Neuronal stem cell (in vitro differentiated cells): ENCODE measurements around the gene CYP4F22.

ENCODE experiments used
- DNase-seq: peaks from one replicate; pipeline ENCODE4 v3.0.0-alpha.2; 2013; ENCODE audit warnings: low spot score
- H2AFZ ChIP-seq: one replicate; pipeline ENCODE4 v1.6.1; 2013; ENCODE audit warnings: mild to moderate bottlenecking, low read length, inconsistent platforms
- H2AK5ac ChIP-seq: 2 replicates; pipeline ENCODE4 v1.6.1; 2013; ENCODE audit warnings: low read depth, mild to moderate bottlenecking, inconsistent platforms, low read length, moderate library complexity, mixed read lengths
- H2BK120ac ChIP-seq: 2 replicates; pipeline ENCODE4 v1.6.1; 2013; ENCODE audit warnings: low read depth, mild to moderate bottlenecking, inconsistent platforms, low read length, moderate library complexity, mixed read lengths
- H2BK12ac ChIP-seq: one replicate; pipeline ENCODE4 v1.6.1; 2013; ENCODE audit warnings: low read length, inconsistent platforms
- H2BK15ac ChIP-seq: 2 replicates; pipeline ENCODE4 v1.6.1; 2013; ENCODE audit warnings: mild to moderate bottlenecking, low read length, inconsistent platforms, mixed read lengths
- H2BK5ac ChIP-seq: one replicate; pipeline ENCODE4 v1.6.1; 2013; ENCODE audit warnings: inconsistent platforms, mild to moderate bottlenecking, low read length, moderate library complexity
- H3K14ac ChIP-seq: one replicate; pipeline ENCODE4 v1.6.1; 2013; ENCODE audit warnings: low read length, inconsistent platforms
- H3K18ac ChIP-seq: 2 replicates; pipeline ENCODE4 v1.6.1; 2013; ENCODE audit warnings: low read length, inconsistent platforms
- H3K23ac ChIP-seq: 2 replicates; pipeline ENCODE4 v1.6.1; 2013; ENCODE audit warnings: low read depth, mild to moderate bottlenecking, mixed read lengths, low read length, inconsistent platforms; ENCODE audit not compliant: poor library complexity
- H3K27ac ChIP-seq: replicated peaks from 3 replicates; pipeline ENCODE4 v1.5.1; 2013; ENCODE audit warnings: low read length, inconsistent platforms
- H3K27me3 ChIP-seq, 3 experiments: 2 replicates each; pipeline ENCODE4 v1.6.1; 2013; ENCODE audit warnings: low read length in 3 of 3, mild to moderate bottlenecking in 2 of 3, inconsistent platforms in 1 of 3, low read depth in 1 of 3, mixed read lengths in 1 of 3, moderate library complexity in 1 of 3; ENCODE audit not compliant: control insufficient read depth in 3 of 3, insufficient read depth in 3 of 3
- H3K36me3 ChIP-seq, 2 donors: replicated peaks in 1 of 2; 2 replicates each; pipeline ENCODE4 v1.6.1; 2013; ENCODE audit warnings: low read length in 2 of 2; ENCODE audit not compliant: control insufficient read depth in 2 of 2, insufficient read depth in 2 of 2
- H3K4ac ChIP-seq: 2 replicates; pipeline ENCODE4 v1.6.1; 2013; ENCODE audit warnings: inconsistent platforms, mild to moderate bottlenecking, low read length, moderate library complexity
- H3K4me1 ChIP-seq, 2 donors: 1 replicate in 1 of 2; 2 replicates in 1 of 2; pipeline ENCODE4 v1.6.1; 2013; ENCODE audit warnings: low read length in 2 of 2, low read depth in 1 of 2; ENCODE audit not compliant: control insufficient read depth in 2 of 2, insufficient read depth in 1 of 2
- H3K4me2 ChIP-seq: one replicate; pipeline ENCODE4 v1.6.1; 2013; ENCODE audit warnings: mild to moderate bottlenecking, low read length, inconsistent platforms; ENCODE audit not compliant: insufficient read depth, poor library complexity, severe bottlenecking
- H3K4me3 ChIP-seq, 2 donors: 2 replicates each; pipeline ENCODE4 v1.5.1; 2013; ENCODE audit warnings: low read length in 2 of 2, mild to moderate bottlenecking in 2 of 2, inconsistent platforms in 1 of 2, moderate library complexity in 1 of 2
- H3K79me1 ChIP-seq: one replicate; pipeline ENCODE4 v1.6.1; 2013; ENCODE audit warnings: low read depth, mild to moderate bottlenecking, inconsistent platforms, low read length, moderate library complexity
- H3K9ac ChIP-seq: one replicate; pipeline ENCODE4 v1.6.1; 2013; ENCODE audit warnings: mild to moderate bottlenecking, low read depth, low read length, inconsistent platforms; ENCODE audit not compliant: poor library complexity
- H3K9me3 ChIP-seq, 2 donors: replicated peaks in 1 of 2; 2 replicates each; pipeline versions ENCODE3 to v1.6.1; 2013; ENCODE audit warnings: low read length in 2 of 2, mild to moderate bottlenecking in 2 of 2, inconsistent platforms in 1 of 2, low read depth in 1 of 2, mixed read lengths in 1 of 2, moderate library complexity in 1 of 2; ENCODE audit not compliant: control insufficient read depth in 2 of 2, insufficient read depth in 1 of 2
- H4K8ac ChIP-seq: one replicate; pipeline ENCODE4 v1.6.1; 2013; ENCODE audit warnings: low read depth, mild to moderate bottlenecking, inconsistent platforms, low read length, moderate library complexity
- H4K91ac ChIP-seq: one replicate; pipeline ENCODE4 v1.6.1; 2013; ENCODE audit warnings: low read length, low read depth, mild to moderate bottlenecking, inconsistent platforms; ENCODE audit not compliant: poor library complexity
- WGBS, 2 donors: extraction: QIAGEN DNeasy Blood & Tissue Kit; methylation state at CpG; one replicate each; pipeline ENCODE4 v1.1.7; 2013; ENCODE audit warnings: missing lambda C conversion rate in 2 of 2, mixed read lengths in 1 of 2; ENCODE audit not compliant: insufficient read length in 2 of 2, insufficient replicate concordance in 1 of 2; ENCODE audit errors: extremely low coverage in 2 of 2; 5-methylcytosine and 5-hydroxymethylcytosine counted together

CYP4F22 gene

GRCh38 chr19:15495151-15495550, 13.2 kb upstream of the CYP4F22 start:
- Histone ChIP-seq H3K4me1 (no peaks in the 10 kb centered on the region), H3K9me3 (no peaks in the 10 kb centered on the region), H4K91ac (no peak overlapping the region), H3K4ac (no peak overlapping the region), H2BK120ac (no peak overlapping the region), H3K4me2 (no peak overlapping the region), H3K14ac (no peak overlapping the region), H3K27ac (no peak overlapping the region), H3K4me3 (no peak overlapping the region), H3K9ac (no peak overlapping the region), H3K36me3 (no peaks in the 10 kb centered on the region), H2AFZ (no peak overlapping the region), H2BK5ac (no peak overlapping the region), H2BK15ac (no peak overlapping the region), H4K8ac (no peak overlapping the region), H2AK5ac (no peak overlapping the region), H3K18ac (no peak overlapping the region), H3K23ac (no peak overlapping the region), H2BK12ac (no peak overlapping the region), H3K79me1 (no peaks in the 10 kb centered on the region), H3K27me3 (peaks cover 0 to 6% (median 0%) of the 10 kb centered on the region in 3 experiments)
- no CpG with 5 or more reads among the region's 1 CpG for WGBS, 2 donors
- no peak for DNase-seq

DNA sequence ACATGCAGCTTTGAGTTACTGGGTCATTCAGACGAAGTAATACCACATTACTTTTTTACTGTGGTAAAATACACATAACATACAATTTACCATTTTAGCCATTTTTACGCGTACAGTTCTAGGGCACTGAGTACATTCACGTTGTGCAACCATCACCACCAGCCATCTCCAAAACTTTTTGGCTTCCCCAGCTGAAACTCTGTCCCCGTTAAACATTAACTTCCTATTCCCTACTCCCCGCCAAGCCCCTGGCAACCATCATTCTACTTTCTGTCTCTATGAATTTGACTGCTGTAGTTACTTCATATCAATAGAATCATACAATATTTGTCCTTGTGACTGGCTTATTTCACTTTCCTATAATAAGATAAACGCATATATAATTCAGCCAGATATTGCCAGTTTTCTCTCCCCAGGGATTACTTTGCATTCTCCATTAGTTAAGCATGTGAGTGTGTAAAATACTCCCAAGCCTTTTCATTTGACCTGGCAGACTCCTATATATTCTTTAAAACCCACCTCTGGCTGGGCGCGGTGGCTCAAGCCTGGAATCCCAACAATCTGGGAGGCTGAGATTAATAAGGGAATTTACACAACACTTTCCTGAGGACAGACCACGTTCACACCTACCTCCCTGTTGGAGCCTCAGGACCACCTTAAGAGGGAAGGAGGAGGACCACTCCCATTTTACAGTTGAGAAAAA, 10.0 kb upstream of the CYP4F22 start:
- Histone ChIP-seq H3K14ac (no peak overlapping the region), H3K36me3 (no peaks in the 10 kb centered on the region), H3K23ac (no peak overlapping the region), H2AFZ (no peak overlapping the region), H3K4me2 (no peak overlapping the region), H2BK15ac (no peak overlapping the region), H3K4me1 (no peaks in the 10 kb centered on the region), H4K91ac (no peak overlapping the region), H4K8ac (no peak overlapping the region), H3K27ac (no peak overlapping the region), H2BK12ac (no peak overlapping the region), H2AK5ac (no peak overlapping the region), H2BK5ac (no peak overlapping the region), H3K9me3 (peaks cover 0 to 2% of the 10 kb centered on the region in 2 donors), H3K4me3 (no peak overlapping the region), H3K4ac (no peak overlapping the region), H3K9ac (no peak overlapping the region), H2BK120ac (no peak overlapping the region), H3K18ac (no peak overlapping the region), H3K79me1 (no peaks in the 10 kb centered on the region), H3K27me3 (peaks cover 0 to 18% (median 0%) of the 10 kb centered on the region in 3 experiments)
- WGBS, 2 donors, result no CpG with 5 or more reads among the region's 10 CpGs
- DNase-seq, result no peak

DNA sequence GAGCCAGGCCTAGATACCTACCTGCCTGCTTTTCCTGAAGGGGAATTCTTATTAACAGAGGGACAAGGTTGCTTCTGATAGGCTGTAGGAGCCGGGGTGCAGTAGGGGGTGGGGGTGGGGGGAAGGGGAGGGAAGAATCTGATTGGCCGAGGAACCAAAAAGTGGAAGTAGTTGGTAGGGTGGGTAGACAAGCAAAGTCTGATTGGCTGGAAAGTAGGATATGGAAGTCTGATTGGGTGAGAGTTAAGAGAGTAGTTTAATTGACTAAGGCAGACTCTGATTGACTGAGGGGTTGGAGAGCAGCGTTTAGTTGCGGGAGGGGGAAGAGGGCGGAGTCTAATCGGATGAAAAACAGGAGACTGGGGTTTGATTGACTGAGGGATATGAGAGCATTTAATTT, 9.4 kb upstream of the CYP4F22 start:
- no peaks in the 10 kb centered on the region for H3K36me3 ChIP-seq
- H2AK5ac ChIP-seq, result no peak overlapping the region
- no peak overlapping the region for H3K18ac ChIP-seq
- no peak overlapping the region for H3K4me2 ChIP-seq
- no peak overlapping the region for H3K14ac ChIP-seq
- no peak overlapping the region for H3K27ac ChIP-seq
- H3K4me1 ChIP-seq, result no peaks in the 10 kb centered on the region
- no peak overlapping the region for H2AFZ ChIP-seq
- no peak for DNase-seq
- no peak overlapping the region for H3K4ac ChIP-seq
- no peak overlapping the region for H2BK15ac ChIP-seq
- H3K9me3 ChIP-seq, result peaks cover 0 to 2% of the 10 kb centered on the region in 2 donors
- H3K79me1 ChIP-seq, result no peaks in the 10 kb centered on the region
- peaks cover 0 to 18% (median 0%) of the 10 kb centered on the region in 3 experiments for H3K27me3 ChIP-seq
- no CpG with 5 or more reads among the region's 6 CpGs for WGBS, 2 donors
- H3K23ac ChIP-seq, result no peak overlapping the region
- H4K91ac ChIP-seq, result no peak overlapping the region
- no peak overlapping the region for H2BK5ac ChIP-seq
- H3K9ac ChIP-seq, result no peak overlapping the region
- no peak overlapping the region for H2BK120ac ChIP-seq
- no peak overlapping the region for H4K8ac ChIP-seq
- H2BK12ac ChIP-seq, result no peak overlapping the region
- no peak overlapping the region for H3K4me3 ChIP-seq

GRCh38 chr19:15501596-15501995, 6.7 kb upstream of the CYP4F22 start:
- Histone ChIP-seq H3K4me2 (no peak overlapping the region), H2BK12ac (no peak overlapping the region), H3K23ac (no peak overlapping the region), H2AK5ac (no peak overlapping the region), H3K27ac (no peak overlapping the region), H3K36me3 (no peaks in the 10 kb centered on the region), H3K18ac (no peak overlapping the region), H4K91ac (no peak overlapping the region), H3K4ac (no peak overlapping the region), H2BK15ac (no peak overlapping the region), H3K79me1 (no peaks in the 10 kb centered on the region), H4K8ac (no peak overlapping the region), H3K9ac (no peak overlapping the region), H3K14ac (no peak overlapping the region), H3K27me3 (peaks cover 0 to 22% (median 0%) of the 10 kb centered on the region in 3 experiments), H3K9me3 (peaks cover 0 to 4% of the 10 kb centered on the region in 2 donors), H3K4me1 (no peaks in the 10 kb centered on the region), H2BK5ac (no peak overlapping the region), H3K4me3 (no peak overlapping the region), H2AFZ (no peak overlapping the region), H2BK120ac (no peak overlapping the region)
- WGBS, 2 donors, result no CpG with 5 or more reads among the region's 1 CpG
- no peak for DNase-seq
